ENCODE measurements around the gene SOD2. TPM values are rescaled to one million over a fixed set of nuclear protein-coding genes. Genes with fewer than 3 reads are reported as not detected.

The SOD2 gene
- total RNA-seq, 1 experiment from 2014 or later = 108 TPM

Other genes starting within 250 kb of the SOD2 start
- 79.6 and 106 TPM in 2 replicates for gene WTAP, start 34.3 kb upstream of the SOD2 start, total RNA-seq (2014; rRNA removed; shearing (Covaris generic))
- 49.6 and 75.8 TPM in 2 replicates for gene ACAT2, start 68.8 kb upstream of the SOD2 start, total RNA-seq (2014; rRNA removed; shearing (Covaris generic))
- 264 and 310 TPM in 2 replicates for gene TCP1, start 96.4 kb upstream of the SOD2 start, total RNA-seq (2014; rRNA removed; shearing (Covaris generic))
- 241 and 249 TPM in 2 replicates for gene MRPL18, start 97.2 kb upstream of the SOD2 start, total RNA-seq (2014; rRNA removed; shearing (Covaris generic))
- gene PNLDC1, start 107.0 kb upstream of the SOD2 start, total RNA-seq (2014; rRNA removed; shearing (Covaris generic)) = not detected in 2 replicates
- not detected in 2 replicates for gene MAS1, start 197.7 kb upstream of the SOD2 start, total RNA-seq (2014; rRNA removed; shearing (Covaris generic))

Data from M059J (cell line).